Heart right ventricle (tissue), 16 donors: Measurements from ENCODE around the gene MESP2. TPM values are rescaled to one million over a fixed set of nuclear protein-coding genes. Genes with fewer than 3 reads are reported as not detected.

Source experiments
- ATAC-seq, 8 donors: fragments of 200-7000 bp; cut with Tn5 transposase; one replicate each; pipeline ENCODE4 v1.9.1; 2020; ENCODE audit warnings: mild to moderate bottlenecking in 8 of 8, moderate library complexity in 8 of 8, moderate number of reproducible peaks in 1 of 8
- DNase-seq, 2 donors: peaks; one replicate each; pipeline ENCODE4 v3.0.0-alpha.2; 2020
- H3K27ac ChIP-seq, 10 donors: fragments of 200-600 bp; sonication (generic) in 2 of 10; one replicate each; pipeline versions ENCODE4 v1.5.0 to v1.8.0; 2020 to 2022; ENCODE audit warnings: mild to moderate bottlenecking in 3 of 10
- H3K27me3 ChIP-seq, 7 donors: fragments of 200-600 bp; one replicate each; pipeline ENCODE4 v1.8.0; 2021 to 2022; ENCODE audit warnings: mild to moderate bottlenecking in 2 of 7
- H3K36me3 ChIP-seq, 9 donors: fragments of 200-600 bp; sonication (generic) in 1 of 9; one replicate each; pipeline versions ENCODE4 v1.5.0 to v1.8.0; 2020 to 2022; ENCODE audit warnings: mild to moderate bottlenecking in 2 of 9
- H3K4me1 ChIP-seq, 9 donors: fragments of 200-600 bp; sonication (generic) in 1 of 9; one replicate each; pipeline versions ENCODE4 v1.5.0 to v1.8.0; 2020 to 2022; ENCODE audit warnings: mild to moderate bottlenecking in 4 of 9
- H3K4me3 ChIP-seq, 10 donors: fragments of 200-600 bp; sonication (generic) in 2 of 10; one replicate each; pipeline versions ENCODE4 v1.5.0 to v1.8.0; 2020 to 2022; ENCODE audit warnings: mild to moderate bottlenecking in 7 of 10, moderate library complexity in 2 of 10
- H3K9me3 ChIP-seq, 11 donors: fragments of 200-600 bp in 10 of 11; sonication (generic) in 2 of 11; one replicate each; pipeline versions ENCODE4 v1.5.0 to v1.8.0; 2013 to 2022; ENCODE audit warnings: mild to moderate bottlenecking in 2 of 11, control low read depth in 1 of 11, moderate library complexity in 1 of 11
- WGBS, 2 donors: extraction: QIAGEN DNeasy Blood & Tissue Kit; methylation state at CpG; one replicate each; pipeline ENCODE4 v1.1.7; 2013; ENCODE audit warnings: inconsistent platforms in 1 of 2; 5-methylcytosine and 5-hydroxymethylcytosine counted together
- intact Hi-C, 10 donors: fragments of 100-400 bp; cut with DNase I; formaldehyde crosslinking; loops; one replicate each; pipeline versions ENCODE4 v1.11.1 to v1.14.2; 2022
- polyA plus RNA-seq, 2 donors: library from polyadenylated mRNA; stranded (reverse); fragments of 200-250 nt; gene quantifications; one replicate each; pipeline ENCODE4 v1.2.3, GENCODE V29; 2013
- total RNA-seq, 10 donors: library from RNA; stranded (reverse); fragmentation: NEBNext Ultra II Directional in 3 of 10; extraction: Animal tissue kit (Norgen Biotek cat#: 25700) in 3 of 10; gene quantifications; one replicate each; pipeline versions ENCODE4 v1.2.1 to v1.2.4, GENCODE V29; 2021 to 2023
- TF ChIP-seq, protein P1 (sequence below), 9 donors: fragments of 200-600 bp; sonication (generic) in 2 of 9; IDR thresholded peaks; one replicate each; pipeline versions ENCODE4 v1.5.0 to v1.8.0; 2021 to 2022; ENCODE audit warnings: antibody characterized with exemption in 9 of 9, mild to moderate bottlenecking in 5 of 9, moderate library complexity in 1 of 9
- donor health status: Arrhythmogenic right ventricular cardiomyopathy.
- donor health status: ischemic (EF 13 %, LVEDD 7.1; RV severe dilation, severe dysfunction).
- donor health status: healthy with polysubstance abuse.
- donor health status: DM: no; HTN: yes; CAD: no.
- donor health status: DM: no; HTN: no; CAD: no.
- donor health status: ischemic (EF 25% LVEDD 6.9; RV normal size, moderate dysfunction).
- donor health status: ischemic (EF 25% LVEDD 5.7; RV mildly dilated, moderate dysfunction).
- donor health status: healthy.
- donor health status: DM: yes; HTN: yes; CAD: no.
- donor health status: Ischemic cardiomyopathy.
- donor health status: ischemic (EF 35%, LVEDD 5.7; RV mildly dilated, moderate dysfunction).
- donor health status: nonischemic (EF 11% LVEDD 7.7; RV severe dilation, severe dysfunction).
- donor health status: DM: yes; HTN: yes; CAD: no.
- donor health status: PGD.
- donor health status: ischemic (EF 29% LVEDD 5.4; RV normal size, mild dysfunction).
- donor health status: nonischemic (EF 23%, LVEDD 6.1; RV moderate dilation, normal function).

The MESP2 gene
- total and polyA plus RNA-seq, 12 donors, result 0.04 to 0.73 (median 0.32) TPM; not detected in 5

- Histone ChIP-seq H3K36me3 (no peaks in the 10 kb centered on the region), H3K27ac (no peak overlapping the region), H3K9me3 (no peaks in the 10 kb centered on the region), H3K4me3 (no peak overlapping the region), H3K4me1 (peaks cover 0 to 11% (median 0%) of the 10 kb centered on the region in 9 donors), H3K27me3 (no peaks in the 10 kb centered on the region)
- TF ChIP-seq, protein P1, sequence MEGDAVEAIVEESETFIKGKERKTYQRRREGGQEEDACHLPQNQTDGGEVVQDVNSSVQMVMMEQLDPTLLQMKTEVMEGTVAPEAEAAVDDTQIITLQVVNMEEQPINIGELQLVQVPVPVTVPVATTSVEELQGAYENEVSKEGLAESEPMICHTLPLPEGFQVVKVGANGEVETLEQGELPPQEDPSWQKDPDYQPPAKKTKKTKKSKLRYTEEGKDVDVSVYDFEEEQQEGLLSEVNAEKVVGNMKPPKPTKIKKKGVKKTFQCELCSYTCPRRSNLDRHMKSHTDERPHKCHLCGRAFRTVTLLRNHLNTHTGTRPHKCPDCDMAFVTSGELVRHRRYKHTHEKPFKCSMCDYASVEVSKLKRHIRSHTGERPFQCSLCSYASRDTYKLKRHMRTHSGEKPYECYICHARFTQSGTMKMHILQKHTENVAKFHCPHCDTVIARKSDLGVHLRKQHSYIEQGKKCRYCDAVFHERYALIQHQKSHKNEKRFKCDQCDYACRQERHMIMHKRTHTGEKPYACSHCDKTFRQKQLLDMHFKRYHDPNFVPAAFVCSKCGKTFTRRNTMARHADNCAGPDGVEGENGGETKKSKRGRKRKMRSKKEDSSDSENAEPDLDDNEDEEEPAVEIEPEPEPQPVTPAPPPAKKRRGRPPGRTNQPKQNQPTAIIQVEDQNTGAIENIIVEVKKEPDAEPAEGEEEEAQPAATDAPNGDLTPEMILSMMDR (IDR thresholded peaks at IDR 0.05), result peak; percentile 84 to 98 (median 95)
- intact Hi-C loops, result loop anchor here (1.0 to 10.0 kb wide), 11 partner anchors 56 to 324 kb away; no protein-coding TSS in a partner anchor
- DNase-seq (peak; percentile 79 to 86), ATAC-seq (peak; percentile 79 to 93 (median 88))
- WGBS, 2 donors, result 33% methylated on average over 16 of the region's 16 CpGs
Measured at GRCh38 chr15:89760303-89761008, 15.7 kb upstream of the MESP2 start.

DNA sequence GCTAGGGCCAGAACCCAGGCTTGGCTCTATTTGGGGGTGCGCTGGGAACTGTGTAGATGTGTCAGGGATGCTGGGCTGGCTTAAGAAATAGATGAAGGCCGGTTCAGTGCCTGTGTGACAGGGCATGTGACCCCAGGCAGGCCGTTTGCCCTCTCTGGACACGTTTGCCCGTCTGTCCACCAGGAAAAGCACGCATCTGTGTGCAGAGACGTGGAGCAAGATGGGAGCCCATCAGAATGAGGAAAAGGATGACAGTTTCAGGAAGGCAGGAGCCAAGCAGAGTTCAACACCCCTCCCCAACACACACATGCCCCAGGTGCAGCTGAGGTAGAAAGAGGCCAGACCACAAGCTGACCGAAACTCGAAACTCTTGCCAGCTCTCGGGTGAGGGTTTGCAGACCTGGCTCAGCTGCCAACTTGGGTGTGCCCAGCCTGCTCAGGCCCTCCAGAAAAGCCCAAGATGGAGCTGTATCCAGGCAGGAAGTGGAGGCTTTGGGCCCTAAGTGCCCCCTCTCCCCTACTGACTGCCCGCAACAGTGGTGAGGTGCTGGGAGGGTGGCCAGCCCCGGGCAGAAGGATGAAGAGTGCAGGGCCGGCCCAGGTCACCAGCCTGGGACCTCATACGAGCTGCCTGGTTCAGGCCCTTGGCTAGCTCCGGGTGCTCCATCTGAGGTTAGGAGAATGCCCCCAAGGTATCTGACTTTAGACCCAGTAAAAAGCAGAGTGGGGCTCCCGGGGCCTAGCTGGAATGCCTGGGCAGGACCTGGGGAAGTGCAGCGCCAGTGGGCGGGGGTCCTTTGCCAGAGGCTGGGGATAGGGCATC is 14.9 kb upstream of the MESP2 start:
- Histone ChIP-seq H3K4me3 (no peak overlapping the region), H3K9me3 (no peaks in the 10 kb centered on the region), H3K27me3 (no peaks in the 10 kb centered on the region), H3K36me3 (no peaks in the 10 kb centered on the region), H3K4me1 (peaks cover 0 to 11% (median 0%) of the 10 kb centered on the region in 9 donors), H3K27ac (no peak overlapping the region)
- WGBS, 2 donors, result 72 to 78% methylated on average over 18 of the region's 18 CpGs
- DNase-seq, result no peak
- intact Hi-C loops, result loop anchor here (2.0 to 10.0 kb wide), 9 partner anchors 56 to 324 kb away; no protein-coding TSS in a partner anchor
- TF ChIP-seq, protein P1 (IDR thresholded peaks at IDR 0.05), result peak in 3 of 9 donors; percentile 6 to 27 (median 7)
- ATAC-seq, result peak in 5 of 8 donors; percentile 7 to 22 (median 22)

- TF ChIP-seq, protein P1 (IDR thresholded peaks at IDR 0.05), result no peak
- H3K9me3 ChIP-seq, result no peaks in the 10 kb centered on the region
- 87 to 89% methylated on average over 5 of the region's 5 CpGs for WGBS, 2 donors
- peaks cover 0 to 11% (median 2%) of the 10 kb centered on the region in 9 donors for H3K4me1 ChIP-seq
- DNase-seq (no peak), ATAC-seq (no peak)
- intact Hi-C loops, result loop anchor here (2.0 to 10.0 kb wide), 9 partner anchors 57 to 323 kb away; no protein-coding TSS in a partner anchor
- no peak overlapping the region for H3K27ac ChIP-seq
- H3K36me3 ChIP-seq, result no peaks in the 10 kb centered on the region
- no peaks in the 10 kb centered on the region for H3K27me3 ChIP-seq
- no peak overlapping the region for H3K4me3 ChIP-seq
Measured at GRCh38 chr15:89761929-89762328, 14.2 kb upstream of the MESP2 start.

GRCh38 chr15:89765694-89766093 is 10.4 kb upstream of the MESP2 start:
- H3K27ac ChIP-seq, result no peak overlapping the region
- intact Hi-C loops, result loop anchor here in 5 of 10 donors (10.0 kb wide), 4 partner anchors 61 to 319 kb away; no protein-coding TSS in a partner anchor
- no peak overlapping the region for H3K4me3 ChIP-seq
- DNase-seq (no peak), ATAC-seq (no peak)
- WGBS, 2 donors, result 45 to 93% methylated on average over 1 of the region's 1 CpG
- H3K9me3 ChIP-seq, result no peaks in the 10 kb centered on the region
- no peaks in the 10 kb centered on the region for H3K27me3 ChIP-seq
- no peaks in the 10 kb centered on the region for H3K36me3 ChIP-seq
- peaks cover 0 to 16% (median 7%) of the 10 kb centered on the region in 9 donors for H3K4me1 ChIP-seq
- TF ChIP-seq, protein P1 (IDR thresholded peaks at IDR 0.05), result no peak
